Measurements from ENCODE around the gene TMEM132D. TPM values are rescaled to one million over a fixed set of nuclear protein-coding genes. Genes with fewer than 3 reads are reported as not detected.

The TMEM132D gene
- total RNA-seq, 1 donor from 2014 or later = not detected

- no peaks in the 10 kb centered on the region for H3K36me3 ChIP-seq
- no peaks in the 10 kb centered on the region for H3K9me3 ChIP-seq
- H3K27ac ChIP-seq = no peak overlapping the region
- H3K27me3 ChIP-seq = no peaks in the 10 kb centered on the region
- H3K4me1 ChIP-seq = no peaks in the 10 kb centered on the region
- intact Hi-C loops (cut with DNase I) = no loop called here
- H3K4me3 ChIP-seq = no peak overlapping the region
- TF ChIP-seq CTCF (IDR thresholded peaks at IDR 0.05) (no peak), POLR2A (IDR thresholded peaks at IDR 0.05) (no peak), POLR2AphosphoS5 (IDR thresholded peaks at IDR 0.05; ENCODE audit: insufficient read depth in 1 of 2, low read depth in 1 of 2) (no peak)
- no peak for DNase-seq (ENCODE audit: extremely low spot score in 2 of 2)
Observed at GRCh38 chr12:129179941-129180553, 723.8 kb downstream of the TMEM132D start.

- no peaks in the 10 kb centered on the region for H3K4me1 ChIP-seq
- no peaks in the 10 kb centered on the region for H3K36me3 ChIP-seq
- no peak overlapping the region for H3K4me3 ChIP-seq
- no peaks in the 10 kb centered on the region for H3K27me3 ChIP-seq
- no peaks in the 10 kb centered on the region for H3K9me3 ChIP-seq
- TF ChIP-seq POLR2AphosphoS5 (IDR thresholded peaks at IDR 0.05; ENCODE audit: insufficient read depth in 1 of 2, low read depth in 1 of 2) = no peak
- no peak for TF ChIP-seq POLR2A (IDR thresholded peaks at IDR 0.05)
- no peak for TF ChIP-seq CTCF (IDR thresholded peaks at IDR 0.05)
- DNase-seq (ENCODE audit: extremely low spot score in 2 of 2) = no peak
- intact Hi-C loops (cut with DNase I) = no loop called here
- no peak overlapping the region for H3K27ac ChIP-seq
Observed at GRCh38 chr12:129169928-129170327, 733.9 kb downstream of the TMEM132D start.

GRCh38 chr12:129163861-129164260 lies 740.0 kb downstream of the TMEM132D start:
- no peaks in the 10 kb centered on the region for H3K9me3 ChIP-seq
- TF ChIP-seq POLR2AphosphoS5 (IDR thresholded peaks at IDR 0.05; ENCODE audit: insufficient read depth in 1 of 2, low read depth in 1 of 2) (no peak), CTCF (IDR thresholded peaks at IDR 0.05) (no peak), POLR2A (IDR thresholded peaks at IDR 0.05) (no peak)
- no peaks in the 10 kb centered on the region for H3K36me3 ChIP-seq
- DNase-seq (ENCODE audit: extremely low spot score in 2 of 2) = no peak
- H3K4me3 ChIP-seq = no peak overlapping the region
- H3K4me1 ChIP-seq = no peaks in the 10 kb centered on the region
- H3K27me3 ChIP-seq = no peaks in the 10 kb centered on the region
- intact Hi-C loops (cut with DNase I) = no loop called here
- no peak overlapping the region for H3K27ac ChIP-seq

- TF ChIP-seq POLR2A (IDR thresholded peaks at IDR 0.05) = no peak
- TF ChIP-seq POLR2AphosphoS5 (IDR thresholded peaks at IDR 0.05; ENCODE audit: insufficient read depth in 1 of 2, low read depth in 1 of 2) = no peak
- DNase-seq (ENCODE audit: extremely low spot score in 2 of 2) = no peak
- H3K4me1 ChIP-seq = no peaks in the 10 kb centered on the region
- no peak overlapping the region for H3K27ac ChIP-seq
- intact Hi-C loops (cut with DNase I) = no loop called here
- H3K4me3 ChIP-seq = no peak overlapping the region
- H3K36me3 ChIP-seq = no peaks in the 10 kb centered on the region
- H3K27me3 ChIP-seq = no peaks in the 10 kb centered on the region
- no peaks in the 10 kb centered on the region for H3K9me3 ChIP-seq
Observed at GRCh38 chr12:129163461-129163860, 740.4 kb downstream of the TMEM132D start.

GRCh38 chr12:129162805-129163204 lies 741.0 kb downstream of the TMEM132D start:
- Histone ChIP-seq H3K4me3 (no peak overlapping the region), H3K27me3 (no peaks in the 10 kb centered on the region), H3K36me3 (no peaks in the 10 kb centered on the region), H3K27ac (no peak overlapping the region), H3K4me1 (no peaks in the 10 kb centered on the region), H3K9me3 (no peaks in the 10 kb centered on the region)
- TF ChIP-seq CTCF (IDR thresholded peaks at IDR 0.05) (no peak), POLR2AphosphoS5 (IDR thresholded peaks at IDR 0.05; ENCODE audit: insufficient read depth in 1 of 2, low read depth in 1 of 2) (no peak), POLR2A (IDR thresholded peaks at IDR 0.05) (no peak)
- intact Hi-C loops (cut with DNase I) = no loop called here
- no peak for DNase-seq (ENCODE audit: extremely low spot score in 2 of 2)

Measured in vagina (tissue), 2 donors.